Right lobe of liver (tissue), 4 donors: ENCODE data around the gene TM9SF4.
"Not testable (repeated sequence)": the region's sequence is repeated elsewhere in the genome, so short reads cannot be mapped to it uniquely, and the experiment has no call there.

Experiments used
- POLR2A ChIP-seq: fragments of 450-650 bp; IDR thresholded peaks from one replicate; pipeline ENCODE4 v1.6.1; 2017; ENCODE audit warnings: antibody characterized with exemption, mild to moderate bottlenecking
- TF ChIP-seq, protein P1 (sequence below), 4 donors: fragments of 200-600 bp in 3 of 4; fragments of 450-650 bp in 1 of 4; IDR thresholded peaks; one replicate each; pipeline versions ENCODE4 v1.5.1 to v1.8.0; 2016 to 2022; ENCODE audit warnings: antibody characterized with exemption in 4 of 4, mild to moderate bottlenecking in 2 of 4
- donor health status: DM: no; HTN: no; CAD: no.
- donor health status: DM: no; HTN: no; CAD: no.
- donor health status: DM: no; HTN: yes; CAD: no.

DNA sequence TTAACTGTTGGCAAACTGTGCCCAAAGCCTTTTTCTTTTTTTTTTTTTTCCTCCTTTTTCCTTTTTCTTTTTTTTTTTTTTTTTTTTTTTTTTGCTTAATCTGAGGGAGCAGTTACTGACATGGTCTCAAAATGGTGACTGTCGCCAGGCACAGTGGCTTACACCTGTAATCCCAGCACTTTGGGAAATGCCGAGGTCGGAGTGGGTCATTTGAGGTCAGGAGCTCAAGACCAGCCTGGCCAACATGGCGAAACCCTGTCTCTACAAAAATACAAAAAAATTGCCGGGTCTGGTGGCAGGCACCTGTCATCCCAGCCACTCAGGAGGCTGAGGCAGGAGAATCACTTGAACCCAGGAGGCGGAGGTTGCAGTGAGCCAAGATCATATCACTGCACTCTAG is 7.3 kb downstream of the TM9SF4 start:
- TF ChIP-seq, protein P1, sequence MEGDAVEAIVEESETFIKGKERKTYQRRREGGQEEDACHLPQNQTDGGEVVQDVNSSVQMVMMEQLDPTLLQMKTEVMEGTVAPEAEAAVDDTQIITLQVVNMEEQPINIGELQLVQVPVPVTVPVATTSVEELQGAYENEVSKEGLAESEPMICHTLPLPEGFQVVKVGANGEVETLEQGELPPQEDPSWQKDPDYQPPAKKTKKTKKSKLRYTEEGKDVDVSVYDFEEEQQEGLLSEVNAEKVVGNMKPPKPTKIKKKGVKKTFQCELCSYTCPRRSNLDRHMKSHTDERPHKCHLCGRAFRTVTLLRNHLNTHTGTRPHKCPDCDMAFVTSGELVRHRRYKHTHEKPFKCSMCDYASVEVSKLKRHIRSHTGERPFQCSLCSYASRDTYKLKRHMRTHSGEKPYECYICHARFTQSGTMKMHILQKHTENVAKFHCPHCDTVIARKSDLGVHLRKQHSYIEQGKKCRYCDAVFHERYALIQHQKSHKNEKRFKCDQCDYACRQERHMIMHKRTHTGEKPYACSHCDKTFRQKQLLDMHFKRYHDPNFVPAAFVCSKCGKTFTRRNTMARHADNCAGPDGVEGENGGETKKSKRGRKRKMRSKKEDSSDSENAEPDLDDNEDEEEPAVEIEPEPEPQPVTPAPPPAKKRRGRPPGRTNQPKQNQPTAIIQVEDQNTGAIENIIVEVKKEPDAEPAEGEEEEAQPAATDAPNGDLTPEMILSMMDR (IDR thresholded peaks at IDR 0.05): not testable (repeated sequence)
- TF ChIP-seq POLR2A: not testable (repeated sequence)
